ENCODE results near the gene AP4B1.

DNA sequence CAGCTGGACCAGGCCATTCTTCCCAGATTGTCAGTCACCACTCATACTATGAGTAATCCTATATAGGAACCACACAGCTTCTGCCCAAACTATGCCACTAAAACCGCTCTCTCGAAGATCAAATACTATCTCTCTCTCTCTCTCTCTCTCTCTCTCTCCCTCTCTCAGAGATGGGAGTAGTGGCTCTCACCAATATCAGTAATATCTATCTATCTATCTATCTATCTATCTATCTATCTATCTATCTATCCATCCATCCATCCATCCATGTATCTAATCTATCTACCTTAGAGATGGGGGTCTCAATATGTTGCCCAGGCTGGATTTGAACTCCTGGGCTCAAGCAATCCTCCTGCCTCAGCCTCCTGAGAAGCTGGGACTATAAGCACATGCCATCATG is 19.9 kb upstream of the AP4B1 start:
- TF ChIP-seq, protein P1, sequence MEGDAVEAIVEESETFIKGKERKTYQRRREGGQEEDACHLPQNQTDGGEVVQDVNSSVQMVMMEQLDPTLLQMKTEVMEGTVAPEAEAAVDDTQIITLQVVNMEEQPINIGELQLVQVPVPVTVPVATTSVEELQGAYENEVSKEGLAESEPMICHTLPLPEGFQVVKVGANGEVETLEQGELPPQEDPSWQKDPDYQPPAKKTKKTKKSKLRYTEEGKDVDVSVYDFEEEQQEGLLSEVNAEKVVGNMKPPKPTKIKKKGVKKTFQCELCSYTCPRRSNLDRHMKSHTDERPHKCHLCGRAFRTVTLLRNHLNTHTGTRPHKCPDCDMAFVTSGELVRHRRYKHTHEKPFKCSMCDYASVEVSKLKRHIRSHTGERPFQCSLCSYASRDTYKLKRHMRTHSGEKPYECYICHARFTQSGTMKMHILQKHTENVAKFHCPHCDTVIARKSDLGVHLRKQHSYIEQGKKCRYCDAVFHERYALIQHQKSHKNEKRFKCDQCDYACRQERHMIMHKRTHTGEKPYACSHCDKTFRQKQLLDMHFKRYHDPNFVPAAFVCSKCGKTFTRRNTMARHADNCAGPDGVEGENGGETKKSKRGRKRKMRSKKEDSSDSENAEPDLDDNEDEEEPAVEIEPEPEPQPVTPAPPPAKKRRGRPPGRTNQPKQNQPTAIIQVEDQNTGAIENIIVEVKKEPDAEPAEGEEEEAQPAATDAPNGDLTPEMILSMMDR (IDR thresholded peaks at IDR 0.05; ENCODE audit: insufficient read depth, low read length), result no peak
- TF ChIP-seq POLR2AphosphoS5 (IDR thresholded peaks at IDR 0.05; ENCODE audit: low read depth), result no peak

Data from HL-60 (cell line).